Dedifferentiated amniotic fluid mesenchymal stem cell (primary cell): ENCODE data around the gene LILRB1.
"Not testable (repeated sequence)": the region's sequence is repeated elsewhere in the genome, so short reads cannot be mapped to it uniquely, and the experiment has no call there.

ENCODE experiments used
- DNase-seq: peaks from one replicate; pipeline ENCODE4 v3.0.0-alpha.2; 2016; ENCODE audit errors: extremely low spot score

LILRB1 gene

GRCh38 chr19:54624934-54625730 is 5.2 kb upstream of the LILRB1 start:
- not testable (repeated sequence) for DNase-seq

- DNase-seq, result no peak
Measured at GRCh38 chr19:54626757-54627156, 3.5 kb upstream of the LILRB1 start.

- DNase-seq, result not testable (repeated sequence)
Measured at GRCh38 chr19:54627912-54628311, 2.4 kb upstream of the LILRB1 start.

GRCh38 chr19:54630782-54631181 is 498 bp downstream of the LILRB1 start:
- DNase-seq, result no peak

GRCh38 chr19:54631489-54632337 is 1.4 kb downstream of the LILRB1 start:
- DNase-seq, result not testable (repeated sequence)

- DNase-seq, result not testable (repeated sequence)
Measured at GRCh38 chr19:54632517-54632916, 2.2 kb downstream of the LILRB1 start.

GRCh38 chr19:54633401-54633800 is 3.1 kb downstream of the LILRB1 start:
- no peak for DNase-seq

- DNase-seq, result not testable (repeated sequence)
Measured at GRCh38 chr19:54636081-54636480, 5.8 kb downstream of the LILRB1 start.

- DNase-seq, result no peak
Measured at GRCh38 chr19:54638683-54639082, 8.4 kb downstream of the LILRB1 start.

- DNase-seq, result not testable (repeated sequence)
Measured at GRCh38 chr19:54642953-54643352, 12.7 kb downstream of the LILRB1 start.

- not testable (repeated sequence) for DNase-seq
Measured at GRCh38 chr19:54643583-54643982, 13.3 kb downstream of the LILRB1 start.

GRCh38 chr19:54644056-54644455 is 13.8 kb downstream of the LILRB1 start:
- DNase-seq, result no peak

- DNase-seq, result no peak
Measured at GRCh38 chr19:54646331-54646841, 16.1 kb downstream of the LILRB1 start.

GRCh38 chr19:54648129-54648528 is 17.8 kb downstream of the LILRB1 start:
- DNase-seq, result no peak

GRCh38 chr19:54650108-54650655 is 19.9 kb downstream of the LILRB1 start:
- DNase-seq, result no peak

GRCh38 chr19:54653181-54653809 is 23.0 kb downstream of the LILRB1 start:
- no peak for DNase-seq

GRCh38 chr19:54654447-54655321 is 24.4 kb downstream of the LILRB1 start:
- no peak for DNase-seq

- no peak for DNase-seq
Measured at GRCh38 chr19:54659300-54659699, 29.0 kb downstream of the LILRB1 start.

- no peak for DNase-seq
Measured at GRCh38 chr19:54660306-54660705, 30.0 kb downstream of the LILRB1 start.

GRCh38 chr19:54660964-54661363 is 30.7 kb downstream of the LILRB1 start:
- no peak for DNase-seq
